Fibroblast of the conjunctiva (primary cell): ENCODE measurements around the gene CGB2.
"Not testable (repeated sequence)": the region's sequence is repeated elsewhere in the genome, so short reads cannot be mapped to it uniquely, and the experiment has no call there.

Experiments
- DNase-seq: peaks from one replicate; pipeline ENCODE4 v3.0.0-alpha.2; 2010; ENCODE audit warnings: low read depth

CGB2 gene

GRCh38 chr19:49010453-49010852, 21.2 kb upstream of the CGB2 start:
- DNase-seq, result no peak

DNA sequence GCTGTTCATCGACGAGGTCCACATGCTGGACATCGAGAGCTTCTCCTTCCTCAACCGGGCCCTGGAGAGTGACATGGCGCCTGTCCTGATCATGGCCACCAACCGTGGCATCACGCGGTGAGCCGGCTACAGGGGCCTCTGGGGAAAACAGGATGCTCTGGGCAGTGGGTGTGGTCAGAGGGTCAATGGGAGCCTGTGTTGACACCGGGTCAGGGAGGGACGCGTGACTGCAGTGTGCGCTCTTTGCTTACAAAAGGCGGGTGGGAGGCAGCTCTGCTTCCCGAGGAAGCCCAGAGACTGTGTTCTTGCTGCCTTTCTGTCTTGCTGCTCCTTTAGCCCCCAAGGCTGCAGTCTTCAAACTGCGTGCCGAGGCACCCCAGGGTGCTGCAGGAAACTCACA, 20.5 kb upstream of the CGB2 start:
- no peak for DNase-seq

DNA sequence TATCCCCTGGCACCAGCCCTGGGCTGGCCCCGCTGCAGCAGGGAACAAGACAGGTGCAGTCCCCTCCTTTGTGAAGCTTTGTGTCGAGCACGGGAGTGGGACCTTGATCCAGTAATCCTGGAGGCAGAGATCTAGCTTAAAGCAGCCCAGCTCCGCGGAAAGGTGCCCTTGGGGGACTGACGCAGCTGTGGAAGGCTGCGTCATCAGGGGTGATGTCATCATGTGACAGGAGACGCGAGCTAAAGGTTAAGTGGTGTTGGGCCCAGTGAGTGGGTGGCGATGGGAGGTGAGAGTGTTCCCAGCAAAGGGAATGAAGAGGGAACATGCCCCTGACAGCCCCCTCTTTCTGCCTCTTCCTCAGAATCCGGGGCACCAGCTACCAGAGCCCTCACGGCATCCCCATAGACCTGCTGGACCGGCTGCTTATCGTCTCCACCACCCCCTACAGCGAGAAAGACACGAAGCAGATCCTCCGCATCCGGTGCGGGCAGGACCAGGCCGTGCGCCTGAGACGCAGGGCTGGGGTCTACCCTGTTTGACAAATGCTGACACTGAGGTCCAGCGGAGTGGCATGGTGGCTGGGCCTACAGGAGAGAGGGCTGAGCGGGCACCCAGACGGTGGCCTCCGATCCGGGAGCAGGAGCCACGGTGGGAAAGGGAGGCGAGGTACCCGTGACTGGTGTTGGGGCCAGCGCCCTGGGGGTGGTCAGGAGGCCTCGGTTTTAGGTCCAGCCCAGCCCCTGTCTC, 17.4 kb upstream of the CGB2 start:
- DNase-seq, result no peak

DNA sequence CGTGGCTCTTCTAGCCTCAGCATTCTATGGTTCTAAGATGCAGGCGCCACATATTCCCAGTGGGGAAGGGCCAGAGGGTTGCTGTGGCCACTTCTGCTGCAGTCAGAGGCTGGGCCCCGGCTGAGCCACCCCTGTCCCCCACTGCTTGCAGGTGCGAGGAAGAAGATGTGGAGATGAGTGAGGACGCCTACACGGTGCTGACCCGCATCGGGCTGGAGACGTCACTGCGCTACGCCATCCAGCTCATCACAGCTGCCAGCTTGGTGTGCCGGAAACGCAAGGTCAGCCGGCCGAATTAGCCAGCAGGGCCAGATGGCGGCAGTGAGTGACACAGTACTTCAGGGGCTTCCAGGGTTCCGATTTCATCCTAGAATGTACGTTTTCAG, 16.8 kb upstream of the CGB2 start:
- DNase-seq, result no peak

- DNase-seq, result no peak
Observed at GRCh38 chr19:49016067-49016839, 15.4 kb upstream of the CGB2 start.

GRCh38 chr19:49017041-49017665, 14.5 kb upstream of the CGB2 start, which contains the start of gene LHB:
Gene LHB (minus strand): TSS chr19:49017091. CDS start chr19:49017081, 10 bp downstream.
- no peak for DNase-seq

- peak; percentile 28 for DNase-seq
Observed at GRCh38 chr19:49017666-49018351, 13.9 kb upstream of the CGB2 start.

- DNase-seq, result not testable (repeated sequence)
Observed at GRCh38 chr19:49018388-49019241, 13.1 kb upstream of the CGB2 start.

DNA sequence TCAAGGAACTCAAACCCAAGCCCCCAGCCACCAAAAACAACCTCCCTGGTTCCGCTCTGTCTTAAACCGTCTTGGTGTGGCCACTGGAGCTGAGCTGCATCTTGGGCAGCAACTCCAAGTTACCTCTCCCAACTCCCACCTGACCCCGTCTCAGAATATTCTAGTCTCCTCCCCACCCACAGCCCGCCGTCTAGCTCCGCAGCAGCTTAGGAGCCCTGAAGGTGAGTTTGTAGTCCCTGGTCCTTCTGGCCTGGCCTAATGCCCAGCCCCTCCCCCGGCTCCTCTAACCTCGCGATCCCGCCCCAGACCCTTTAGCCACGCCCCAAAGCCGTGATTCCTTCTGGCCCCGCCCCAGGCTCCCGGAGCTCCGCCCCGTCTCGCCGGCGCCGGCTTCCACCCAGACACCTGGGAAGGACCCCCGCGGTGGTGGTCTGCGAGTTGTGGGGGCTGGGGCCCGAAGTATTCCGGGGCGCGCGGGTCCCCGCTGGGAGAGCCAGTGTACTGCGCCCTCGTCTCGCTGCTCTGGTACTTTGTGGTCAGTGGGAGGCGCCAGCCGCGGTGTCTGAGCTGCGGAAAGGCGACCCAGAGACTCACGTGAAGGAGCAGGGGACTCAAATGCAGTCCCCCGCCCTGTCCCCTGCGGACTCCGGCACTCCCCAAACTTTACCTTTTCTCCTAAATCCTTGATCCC, 12.3 kb upstream of the CGB2 start:
- DNase-seq, result no peak

GRCh38 chr19:49020342-49020741, 11.3 kb upstream of the CGB2 start:
- no peak for DNase-seq

GRCh38 chr19:49020931-49021895, 10.5 kb upstream of the CGB2 start:
- DNase-seq, result no peak

- DNase-seq, result no peak
Observed at GRCh38 chr19:49022116-49022515, 9.6 kb upstream of the CGB2 start.

DNA sequence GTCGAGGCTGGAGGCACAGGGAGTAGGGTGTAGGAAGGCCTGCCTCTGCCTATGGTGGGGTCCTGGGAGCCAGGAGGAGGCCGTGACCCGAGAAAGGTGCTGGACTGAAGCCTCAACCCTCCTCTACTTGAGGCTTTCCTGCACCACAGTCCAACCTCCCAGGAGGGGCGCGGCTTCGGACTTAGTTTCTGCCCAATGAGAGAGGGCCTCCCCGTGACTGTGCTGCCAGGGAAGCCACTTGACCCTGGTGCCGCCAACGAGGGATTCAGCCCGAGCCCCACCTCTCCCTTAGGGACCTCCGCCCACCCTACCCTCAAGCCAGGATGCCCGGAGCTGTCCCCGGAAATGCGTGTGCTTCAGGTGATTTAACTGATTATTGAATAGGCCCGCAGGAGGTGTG, 7.5 kb upstream of the CGB2 start, which contains the start of gene CGB3:
CGB3 (minus strand) TSS at position 101 of the 400 bp plus-strand sequence. CDS start 362 bp downstream, outside the sequence.
- not testable (repeated sequence) for DNase-seq

DNA sequence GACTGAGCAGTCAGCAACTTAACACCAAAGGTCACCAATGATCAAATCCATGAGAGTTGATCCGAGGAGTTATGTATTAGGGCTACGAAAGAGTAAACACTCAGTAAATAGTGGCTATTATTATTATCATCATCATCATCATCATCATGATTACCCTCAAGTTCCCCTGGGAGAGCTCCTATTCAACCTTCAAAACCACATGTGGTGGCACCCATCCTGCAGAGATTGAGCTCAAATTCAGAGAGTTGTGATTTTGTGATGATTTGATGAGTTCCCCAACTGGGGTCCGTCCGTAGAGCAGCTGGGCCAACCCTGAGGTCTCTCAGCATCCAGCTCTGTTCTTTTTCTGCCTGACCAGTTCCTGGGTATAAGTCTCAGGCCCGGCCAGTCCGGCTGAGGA, 6.6 kb upstream of the CGB2 start:
- DNase-seq, result not testable (repeated sequence)

- DNase-seq, result not testable (repeated sequence)
Observed at GRCh38 chr19:49025599-49025998, 6.1 kb upstream of the CGB2 start.

DNA sequence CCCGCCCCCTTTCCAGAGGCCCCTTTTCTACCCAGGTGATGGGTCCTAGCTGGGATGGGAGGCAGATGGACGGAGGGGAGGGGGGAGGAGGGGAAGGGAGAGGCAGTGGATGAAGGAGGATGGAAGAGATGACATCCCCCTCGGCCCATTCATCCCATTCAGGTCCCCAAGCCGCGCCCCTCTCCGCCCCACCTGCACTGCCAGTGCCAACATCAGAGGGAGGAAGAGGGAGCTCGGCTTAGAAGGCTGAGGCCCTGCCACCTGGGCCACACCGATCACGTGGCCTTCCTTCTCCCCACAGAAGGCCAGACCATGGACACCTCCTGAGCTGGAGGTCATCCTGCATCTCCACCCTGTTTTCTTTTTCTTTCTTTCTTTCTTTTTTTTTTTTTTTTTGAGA, 3.0 kb upstream of the CGB2 start:
- DNase-seq, result not testable (repeated sequence)

GRCh38 chr19:49029749-49030148, 1.9 kb upstream of the CGB2 start:
- not testable (repeated sequence) for DNase-seq

- DNase-seq, result not testable (repeated sequence)
Observed at GRCh38 chr19:49030323-49030722, 1.4 kb upstream of the CGB2 start.

DNA sequence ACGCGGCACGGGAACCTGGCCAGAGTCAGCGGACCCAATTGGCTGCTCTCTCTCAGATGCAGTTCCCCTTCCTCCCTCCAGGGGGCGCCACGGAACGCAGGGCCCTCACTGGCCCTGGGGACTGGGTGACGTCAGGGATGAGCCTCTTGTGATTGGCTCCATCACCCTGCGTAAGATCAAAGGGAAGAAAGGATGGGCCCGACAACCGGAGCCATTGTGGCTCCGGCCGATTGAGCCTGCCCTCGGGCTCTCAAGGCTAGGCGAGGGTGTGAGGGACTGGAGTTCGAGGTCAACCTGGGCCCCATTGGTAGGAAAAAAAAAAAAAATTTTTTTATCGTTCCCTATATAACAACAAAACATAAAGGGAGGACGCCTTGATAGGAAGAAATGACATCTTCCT, 5.1 kb downstream of the CGB2 start, which contains the start of gene CGB1:
CGB1 (minus strand) TSS at position 81 of the 400 bp plus-strand sequence. CDS start 184 bp downstream, outside the sequence.
- DNase-seq, result not testable (repeated sequence)
